Mesenchymal stem cell (in vitro differentiated cells and primary cell): ENCODE results near the gene C1QTNF4.

Source experiments
- DNase-seq: peaks from one replicate; pipeline ENCODE4 v3.0.0-alpha.2; 2013
- H2AFZ ChIP-seq: one replicate; pipeline ENCODE4 v1.6.1; 2013; ENCODE audit warnings: low read depth, mild to moderate bottlenecking, control low read depth, inconsistent platforms, low read length, moderate library complexity
- H2AK5ac ChIP-seq: 2 replicates; pipeline ENCODE4 v1.6.1; 2013; ENCODE audit warnings: low read length, moderate library complexity, mild to moderate bottlenecking, inconsistent platforms; ENCODE audit not compliant: severe bottlenecking
- H2BK120ac ChIP-seq: one replicate; pipeline ENCODE4 v1.6.1; 2013; ENCODE audit warnings: low read depth, mild to moderate bottlenecking, inconsistent platforms, low read length, moderate library complexity
- H2BK12ac ChIP-seq, 2 experiments: one replicate each; pipeline ENCODE4 v1.6.1; 2013; ENCODE audit warnings: inconsistent platforms in 2 of 2, low read length in 2 of 2, mild to moderate bottlenecking in 2 of 2, moderate library complexity in 2 of 2, control low read depth in 1 of 2
- H2BK15ac ChIP-seq: one replicate; pipeline ENCODE4 v1.6.1; 2013; ENCODE audit warnings: mild to moderate bottlenecking, low read depth, inconsistent platforms; ENCODE audit not compliant: poor library complexity, severe bottlenecking
- H2BK5ac ChIP-seq: 2 replicates; pipeline ENCODE4 v1.6.1; 2013; ENCODE audit warnings: low read depth, mild to moderate bottlenecking, low read length, control low read depth, inconsistent platforms; ENCODE audit not compliant: poor library complexity, severe bottlenecking
- H3K14ac ChIP-seq, 2 experiments: one replicate each; pipeline ENCODE4 v1.6.1; 2013; ENCODE audit warnings: inconsistent platforms in 2 of 2, low read length in 2 of 2, control low read depth in 1 of 2, mild to moderate bottlenecking in 1 of 2, moderate library complexity in 1 of 2
- H3K18ac ChIP-seq, 2 experiments: one replicate each; pipeline ENCODE4 v1.6.1; 2013; ENCODE audit warnings: inconsistent platforms in 2 of 2, low read length in 2 of 2, control low read depth in 1 of 2, low read depth in 1 of 2, mild to moderate bottlenecking in 1 of 2
- H3K23ac ChIP-seq, 2 experiments: one replicate each; pipeline ENCODE4 v1.6.1; 2013; ENCODE audit warnings: inconsistent platforms in 2 of 2, low read length in 2 of 2, mild to moderate bottlenecking in 2 of 2, moderate library complexity in 2 of 2, control low read depth in 1 of 2
- H3K27ac ChIP-seq: 2 replicates; pipeline ENCODE4 v1.5.1; 2013; ENCODE audit warnings: mild to moderate bottlenecking, moderate library complexity, low read length, control low read depth, inconsistent platforms; ENCODE audit not compliant: poor library complexity, severe bottlenecking
- H3K27me3 ChIP-seq, 2 experiments: 2 replicates each; pipeline versions ENCODE4 v1.6.1 to v1.7.0; 2013; ENCODE audit warnings: low read length in 2 of 2, mild to moderate bottlenecking in 2 of 2, moderate library complexity in 2 of 2, control low read depth in 1 of 2, inconsistent platforms in 1 of 2; ENCODE audit not compliant: control insufficient read depth in 1 of 2, insufficient read depth in 1 of 2
- H3K36me3 ChIP-seq, 2 experiments: 2 replicates each; pipeline versions ENCODE4 v1.6.1 to v1.7.0; 2013; ENCODE audit warnings: low read length in 2 of 2, control low read depth in 1 of 2, inconsistent platforms in 1 of 2, low read depth in 1 of 2, mild to moderate bottlenecking in 1 of 2; ENCODE audit not compliant: insufficient read depth in 2 of 2, control insufficient read depth in 1 of 2
- H3K4ac ChIP-seq, 2 experiments: one replicate each; pipeline ENCODE4 v1.6.1; 2013; ENCODE audit warnings: inconsistent platforms in 2 of 2, low read length in 2 of 2, mild to moderate bottlenecking in 2 of 2, moderate library complexity in 2 of 2, control low read depth in 1 of 2, low read depth in 1 of 2
- H3K4me1 ChIP-seq: 2 replicates; pipeline ENCODE4 v1.6.1; 2013; ENCODE audit warnings: low read depth, low read length, control low read depth; ENCODE audit not compliant: control insufficient read depth, insufficient read depth
- H3K4me2 ChIP-seq: 2 replicates; pipeline ENCODE4 v1.6.1; 2013; ENCODE audit warnings: low read length, mild to moderate bottlenecking, inconsistent platforms; ENCODE audit not compliant: poor library complexity, severe bottlenecking
- H3K4me3 ChIP-seq, 2 experiments: 2 replicates each; pipeline versions ENCODE4 v1.5.1 to v1.7.0; 2013; ENCODE audit warnings: low read length in 2 of 2, mild to moderate bottlenecking in 2 of 2, control low read depth in 1 of 2, low read depth in 1 of 2; ENCODE audit not compliant: insufficient read depth in 1 of 2
- H3K79me1 ChIP-seq: replicated peaks from 2 replicates; pipeline ENCODE4 v1.6.1; 2013; ENCODE audit warnings: mild to moderate bottlenecking, control low read depth, low read length, inconsistent platforms; ENCODE audit not compliant: poor library complexity, severe bottlenecking
- H3K9ac ChIP-seq: 2 replicates; pipeline ENCODE4 v1.7.0; 2013; ENCODE audit warnings: mild to moderate bottlenecking, low read length, moderate library complexity
- H3K9me3 ChIP-seq: 2 replicates; pipeline ENCODE4 v1.7.0; 2013; ENCODE audit warnings: mild to moderate bottlenecking, low read length; ENCODE audit not compliant: control insufficient read depth
- H4K8ac ChIP-seq: one replicate; pipeline ENCODE4 v1.6.1; 2013; ENCODE audit warnings: inconsistent platforms, mild to moderate bottlenecking, low read length, moderate library complexity
- H4K91ac ChIP-seq: one replicate; pipeline ENCODE4 v1.6.1; 2013; ENCODE audit warnings: mild to moderate bottlenecking, low read length, inconsistent platforms
- WGBS: methylation state at CpG from one replicate; pipeline ENCODE4 v1.1.7; 2013; ENCODE audit warnings: mixed read lengths; 5-methylcytosine and 5-hydroxymethylcytosine counted together

The C1QTNF4 gene

DNA sequence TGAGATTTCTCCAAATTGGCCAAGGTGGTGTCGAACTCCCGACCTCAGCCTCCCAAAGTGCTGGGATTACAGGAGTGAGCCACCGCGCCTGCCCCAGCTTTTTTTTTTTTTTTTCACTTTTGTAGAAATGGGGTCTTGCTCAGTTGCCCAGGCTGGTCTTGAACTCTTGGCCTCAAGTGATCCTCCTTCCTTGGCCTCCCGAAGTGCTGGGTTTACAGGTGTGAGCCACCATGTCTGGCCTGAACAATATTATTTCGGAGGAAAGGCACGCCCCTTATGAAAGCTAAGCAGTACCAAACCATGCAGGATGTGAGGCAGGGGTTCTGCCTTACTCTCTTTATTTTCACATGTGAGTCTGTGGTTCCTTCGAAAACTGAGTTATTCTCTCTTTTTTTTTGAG, 32.0 kb upstream of the C1QTNF4 start:
- Histone ChIP-seq H2AFZ (no peak overlapping the region), H3K27me3 (no peaks in the 10 kb centered on the region), H3K79me1 (peaks cover 9% of the 10 kb centered on the region), H2AK5ac (no peak overlapping the region), H3K4me3 (no peak overlapping the region), H3K27ac (no peak overlapping the region), H2BK5ac (no peak overlapping the region), H3K23ac (no peak overlapping the region), H2BK12ac (no peak overlapping the region), H2BK120ac (no peak overlapping the region), H3K14ac (no peak overlapping the region), H2BK15ac (no peak overlapping the region), H4K8ac (no peak overlapping the region), H3K36me3 (peaks cover 50 to 93% of the 10 kb centered on the region in 2 experiments), H3K9me3 (no peaks in the 10 kb centered on the region), H3K4ac (no peak overlapping the region), H4K91ac (no peak overlapping the region), H3K4me1 (no peaks in the 10 kb centered on the region), H3K9ac (no peak overlapping the region), H3K18ac (no peak overlapping the region), H3K4me2 (no peak overlapping the region)
- DNase-seq: no peak
- WGBS: 90% methylated on average over 8 of the region's 8 CpGs

DNA sequence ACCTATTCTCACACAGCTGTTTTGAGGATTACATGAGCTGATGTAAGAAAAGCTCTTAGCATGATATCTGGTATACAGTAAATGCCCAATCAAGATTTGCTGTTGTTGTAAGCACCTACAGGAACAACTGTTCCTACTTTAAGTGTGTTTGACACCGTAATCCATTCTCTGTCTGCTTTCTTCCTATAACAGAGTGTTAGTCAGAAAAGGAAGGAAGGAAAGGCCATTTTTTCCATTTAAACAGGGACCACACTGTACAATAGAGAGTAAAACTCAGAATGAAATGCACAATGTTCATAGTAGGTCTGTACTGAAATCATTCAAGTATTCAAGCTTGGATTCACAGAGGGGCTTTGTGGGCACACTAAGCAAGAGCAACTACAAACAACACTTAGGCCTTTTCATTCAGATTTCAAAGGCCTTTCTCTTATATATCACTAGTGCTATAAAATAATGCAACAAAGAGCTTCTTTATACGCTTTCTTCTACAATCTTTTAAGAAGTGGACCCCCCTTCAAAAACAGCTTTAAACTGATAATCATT, 26.7 kb upstream of the C1QTNF4 start:
- 88% methylated on average over 2 of the region's 2 CpGs for WGBS
- DNase-seq: no peak
- Histone ChIP-seq H2AFZ (no peak overlapping the region), H2BK5ac (no peak overlapping the region), H3K23ac (no peak overlapping the region), H2AK5ac (no peak overlapping the region), H3K9me3 (no peaks in the 10 kb centered on the region), H3K36me3 (peaks cover 47 to 85% of the 10 kb centered on the region in 2 experiments), H3K79me1 (peaks cover 7% of the 10 kb centered on the region), H3K27ac (no peak overlapping the region), H3K4me3 (no peak overlapping the region), H3K4me1 (peaks cover 2% of the 10 kb centered on the region), H3K27me3 (no peaks in the 10 kb centered on the region), H3K4me2 (no peak overlapping the region), H2BK120ac (no peak overlapping the region), H3K4ac (no peak overlapping the region), H3K18ac (no peak overlapping the region), H3K9ac (no peak overlapping the region), H4K8ac (no peak overlapping the region), H3K14ac (no peak overlapping the region), H4K91ac (no peak overlapping the region), H2BK15ac (no peak overlapping the region), H2BK12ac (no peak overlapping the region)

DNA sequence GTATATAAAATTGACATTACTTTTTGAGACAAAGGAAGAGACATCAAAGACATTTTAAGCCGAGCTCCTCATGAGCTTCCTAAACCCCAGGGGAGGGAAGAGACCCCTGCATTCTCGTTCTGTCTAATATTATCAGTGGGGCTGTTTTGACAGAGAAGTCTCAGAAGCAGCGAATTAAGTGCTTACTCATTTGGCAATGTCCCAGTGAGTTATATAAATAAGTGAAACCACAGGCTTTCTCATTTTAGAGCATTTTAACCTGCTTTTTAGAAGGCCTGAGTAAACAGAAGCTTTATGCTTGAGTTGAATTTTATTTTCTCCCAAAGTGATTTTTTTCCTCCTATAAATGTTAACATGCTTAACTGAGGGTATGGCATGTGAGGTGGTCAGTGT, 23.2 kb upstream of the C1QTNF4 start:
- Histone ChIP-seq H3K79me1 (no peaks in the 10 kb centered on the region), H4K91ac (no peak overlapping the region), H2BK12ac (no peak overlapping the region), H3K36me3 (peaks cover 26 to 63% of the 10 kb centered on the region in 2 experiments), H3K27ac (no peak overlapping the region), H3K9ac (peak overlapping the region; percentile 64), H3K9me3 (no peaks in the 10 kb centered on the region), H3K23ac (no peak overlapping the region), H3K4me2 (no peak overlapping the region), H2BK120ac (no peak overlapping the region), H2AK5ac (no peak overlapping the region), H2BK15ac (no peak overlapping the region), H2AFZ (no peak overlapping the region), H3K14ac (no peak overlapping the region), H3K4me3 (no peak overlapping the region), H3K27me3 (no peaks in the 10 kb centered on the region), H2BK5ac (no peak overlapping the region), H3K18ac (no peak overlapping the region), H4K8ac (no peak overlapping the region), H3K4me1 (peaks cover 2% of the 10 kb centered on the region), H3K4ac (no peak overlapping the region)
- 46% methylated on average over 2 of the region's 3 CpGs for WGBS
- peak; percentile 79 for DNase-seq

DNA sequence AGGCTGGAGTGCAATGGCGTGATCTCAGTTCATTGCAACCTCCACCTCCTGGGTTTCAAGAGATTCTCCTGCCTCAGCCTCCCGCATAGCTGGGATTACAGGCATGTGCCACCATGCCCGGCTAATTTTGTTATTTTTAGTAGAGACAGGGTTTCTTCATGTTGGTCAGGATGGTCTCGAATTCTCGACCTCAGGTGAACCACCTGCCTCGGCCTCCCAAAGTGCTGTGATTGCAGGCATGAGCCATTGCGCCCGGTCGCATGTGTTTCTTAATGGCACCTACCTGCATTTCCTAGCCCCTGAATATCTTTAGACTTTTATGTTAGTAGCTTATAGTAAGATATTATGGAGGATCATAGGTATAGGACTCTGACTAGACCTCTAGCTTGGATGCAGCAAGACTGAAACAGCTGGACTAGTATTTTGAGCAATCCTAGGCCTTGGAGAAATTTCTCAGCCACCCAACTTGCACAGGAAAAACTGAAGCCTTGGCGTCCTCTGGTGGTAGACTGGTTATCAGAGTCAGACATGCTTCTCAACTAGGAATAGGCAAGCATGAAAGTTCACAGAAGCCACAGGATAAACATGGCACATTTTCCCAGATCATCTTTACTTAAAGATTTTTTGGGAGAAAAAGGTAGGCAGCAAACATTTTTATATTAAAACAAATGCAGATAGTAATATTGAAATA, 22.7 kb upstream of the C1QTNF4 start:
- Histone ChIP-seq H3K23ac (no peak overlapping the region), H3K27ac (no peak overlapping the region), H3K9me3 (no peaks in the 10 kb centered on the region), H3K14ac (no peak overlapping the region), H3K4me1 (peaks cover 2% of the 10 kb centered on the region), H4K91ac (no peak overlapping the region), H2BK12ac (no peak overlapping the region), H3K27me3 (no peaks in the 10 kb centered on the region), H3K36me3 (peaks cover 25 to 59% of the 10 kb centered on the region in 2 experiments), H2AFZ (no peak overlapping the region), H3K4me3 (no peak overlapping the region), H3K18ac (no peak overlapping the region), H2BK5ac (no peak overlapping the region), H3K4ac (no peak overlapping the region), H3K9ac (peak overlapping the region; percentile 64), H3K79me1 (no peaks in the 10 kb centered on the region), H2BK120ac (no peak overlapping the region), H2AK5ac (no peak overlapping the region), H4K8ac (no peak overlapping the region), H2BK15ac (no peak overlapping the region), H3K4me2 (no peak overlapping the region)
- WGBS: 85% methylated on average over 7 of the region's 10 CpGs
- DNase-seq: peak; percentile 85
